Endothelial cell of umbilical vein (primary cell): ENCODE data around the gene MOCS2. TPM values are rescaled to one million over a fixed set of nuclear protein-coding genes. Genes with fewer than 3 reads are reported as not detected.

Experiments
- BruUV-seq: library from RNA; stranded (reverse); fragments of 400-500 nt; replicated peaks from 2 replicates; lab custom pipeline; 2021; lab: Mats Ljungman, UMichigan
- CTCF ChIA-PET: fragments of 300-600, 350-600 bp; sonication (Branson Sonifier 250); formaldehyde crosslinking; loops from one replicate; lab custom pipeline; 2021; ENCODE audit warnings: antibody characterized with exemption, inconsistent platforms; lab: Charles Lee
- POLR2A ChIA-PET: fragments of 300-600, 350-600 bp; sonication (Branson Sonifier 250); formaldehyde crosslinking; loops from one replicate; lab custom pipeline; 2021; ENCODE audit warnings: antibody characterized with exemption, inconsistent platforms; lab: Charles Lee
- DNase-seq: peaks from one replicate; pipeline ENCODE4 v3.0.0-alpha.2; 2011; ENCODE audit warnings: low read depth, low spot score
- FAIRE-seq: peaks from 2 replicates; lab custom pipeline; 2011; peaks lifted over from hg19 to GRCh38; lab: Jason Lieb, UNC
- H2AFZ ChIP-seq: 2 replicates; pipeline ENCODE4 v1.6.0; 2012; ENCODE audit warnings: low read depth, low read length, control low read depth, inconsistent platforms
- H3K27ac ChIP-seq: 2 replicates; pipeline ENCODE4 v1.5.1; 2011; ENCODE audit warnings: low read depth, mild to moderate bottlenecking, control low read depth, low read length, moderate library complexity; ENCODE audit not compliant: insufficient read depth
- H3K27me3 ChIP-seq, 2 experiments: 2 replicates each; pipeline versions ENCODE4 v1.6.0 to v1.6.1; 2011; ENCODE audit warnings: low read length in 2 of 2, mixed read lengths in 1 of 2; ENCODE audit not compliant: control insufficient read depth in 2 of 2, insufficient read depth in 2 of 2
- H3K36me3 ChIP-seq, 2 experiments: 2 replicates in 1 of 2; 3 replicates in 1 of 2; pipeline ENCODE4 v1.5.1; 2011; ENCODE audit warnings: low read length in 2 of 2, mild to moderate bottlenecking in 1 of 2, moderate library complexity in 1 of 2; ENCODE audit not compliant: control insufficient read depth in 2 of 2, insufficient read depth in 2 of 2; ENCODE audit errors: extremely low read depth in 1 of 2
- H3K4me1 ChIP-seq: 3 replicates; pipeline ENCODE4 v1.5.1; 2011; ENCODE audit warnings: mild to moderate bottlenecking, low read length; ENCODE audit not compliant: control insufficient read depth, insufficient read depth; ENCODE audit errors: extremely low read depth
- H3K4me2 ChIP-seq: 2 replicates; pipeline ENCODE4 v1.6.1; 2011; ENCODE audit warnings: low read length, control low read depth, mixed read lengths; ENCODE audit not compliant: insufficient read depth
- H3K4me3 ChIP-seq, 3 experiments: fragments of 200-600 bp in 1 of 3; sonication (generic), shearing (Covaris generic) in 1 of 3; replicated peaks in 1 of 3; 2 replicates each; pipeline ENCODE4 v1.5.1; 2011 to 2016; ENCODE audit warnings: control low read depth in 3 of 3, low read length in 3 of 3, mild to moderate bottlenecking in 2 of 3, inconsistent platforms in 1 of 3, low read depth in 1 of 3, moderate library complexity in 1 of 3; ENCODE audit not compliant: insufficient read depth in 1 of 3
- H3K79me2 ChIP-seq: 2 replicates; pipeline ENCODE4 v1.6.0; 2012; ENCODE audit warnings: low read length, inconsistent platforms; ENCODE audit not compliant: control insufficient read depth, insufficient read depth
- H3K9ac ChIP-seq: replicated peaks from 2 replicates; pipeline ENCODE3; 2011; ENCODE audit warnings: low read length, control low read depth; ENCODE audit not compliant: insufficient read depth; ENCODE audit errors: extremely low read depth
- H3K9me1 ChIP-seq: replicated peaks from 3 replicates; pipeline ENCODE4 v1.6.0; 2011; ENCODE audit warnings: mild to moderate bottlenecking, low read length; ENCODE audit not compliant: control insufficient read depth, insufficient read depth; ENCODE audit errors: extremely low read depth
- H3K9me3 ChIP-seq: replicated peaks from 2 replicates; pipeline ENCODE4 v1.5.1; 2012; ENCODE audit warnings: low read length, inconsistent platforms; ENCODE audit not compliant: control insufficient read depth, insufficient read depth
- H4K20me1 ChIP-seq: replicated peaks from 2 replicates; pipeline ENCODE3; 2011; ENCODE audit warnings: mild to moderate bottlenecking, low read length; ENCODE audit not compliant: control insufficient read depth, insufficient read depth; ENCODE audit errors: extremely low read depth
- CTCF ChIP-seq, 2 donors: IDR thresholded peaks; 1 replicate in 1 of 2; 2 replicates in 1 of 2; pipeline ENCODE4 v1.5.1; 2011; ENCODE audit warnings: low read length in 2 of 2, mild to moderate bottlenecking in 2 of 2, moderate library complexity in 2 of 2, control low read depth in 1 of 2, inconsistent platforms in 1 of 2, low read depth in 1 of 2; ENCODE audit not compliant: insufficient read depth in 1 of 2; ENCODE audit errors: extremely low read depth in 1 of 2
- EZH2 ChIP-seq: IDR thresholded peaks from 2 replicates; pipeline ENCODE4 v1.6.1; 2012; ENCODE audit warnings: borderline replicate concordance, low read depth, mild to moderate bottlenecking, moderate library complexity, low read length, inconsistent platforms; ENCODE audit not compliant: severe bottlenecking
- FOS ChIP-seq: IDR thresholded peaks from 2 replicates; pipeline ENCODE4 v1.6.1; 2011; ENCODE audit warnings: mild to moderate bottlenecking, low read length, moderate library complexity, borderline replicate concordance; ENCODE audit not compliant: insufficient read depth
- GATA2 ChIP-seq: IDR thresholded peaks from 2 replicates; pipeline ENCODE4 v1.7.0; 2011; ENCODE audit warnings: low read depth, mild to moderate bottlenecking, moderate library complexity, mixed read lengths, low read length; ENCODE audit not compliant: insufficient read length, insufficient read depth
- MAX ChIP-seq: IDR thresholded peaks from 2 replicates; pipeline ENCODE4 v1.6.1; 2011; ENCODE audit not compliant: insufficient read depth, insufficient read length
- MYC ChIP-seq: IDR thresholded peaks from one replicate; pipeline ENCODE4 v1.6.1; 2011; ENCODE audit warnings: mild to moderate bottlenecking, low read depth, low read length
- POLR2A ChIP-seq: IDR thresholded peaks from 2 replicates; pipeline ENCODE4 v1.6.1; 2012; ENCODE audit warnings: low read depth, mild to moderate bottlenecking, control low read depth, low read length
- POLR2AphosphoS5 ChIP-seq: IDR thresholded peaks from 2 replicates; pipeline ENCODE4 v1.6.1; 2012; ENCODE audit warnings: low read depth, mild to moderate bottlenecking, control low read depth, low read length, moderate library complexity; ENCODE audit not compliant: insufficient read depth
- dilution Hi-C: fragments of 300-500 bp; cut with MboI; formaldehyde crosslinking; loops from one replicate; pipeline ENCODE4 v1.15.0; 2019; ENCODE audit warnings: low sequenced_read_pairs; ENCODE audit not compliant: extremely low pct_ligation_motif_present
- intact Hi-C: fragments of 100-400 bp; cut with micrococcal nuclease; formaldehyde crosslinking; loops from one replicate; pipeline ENCODE4 v1.10.0; 2022
- polyA plus RNA-seq, 4 experiments: library from polyadenylated mRNA; depleted of rRNA in 3 of 4; stranded (reverse) in 3 of 4; unstranded in 1 of 4; fragments of >200 nt; gene quantifications; 2 replicates each; pipeline versions ENCODE4 v1.2.1 to v1.2.3, GENCODE V29; 2011 to 2012; ENCODE audit warnings: missing spikeins in 1 of 4
- total RNA-seq: library from RNA; stranded (reverse); gene quantifications from 2 replicates; pipeline ENCODE4 v1.2.3, GENCODE V29; 2021

Gene MOCS2
- total and polyA plus RNA-seq, 2 donors (not counting 3 experiments of a cell fraction or from before 2014, with no cell fraction given), result 14.3 to 31.5 TPM

GRCh38 chr5:53133020-53133419, 23.5 kb upstream of the MOCS2 start:
- POLR2A ChIA-PET, result no interaction called here
- BruUV-seq, result no TSS peak
- Histone ChIP-seq H4K20me1 (no peaks in the 10 kb centered on the region), H3K79me2 (no peaks in the 10 kb centered on the region), H3K4me3 (no peak overlapping the region), H3K9ac (no peak overlapping the region), H3K36me3 (no peaks in the 10 kb centered on the region), H3K27me3 (peaks cover 0 to 3% of the 10 kb centered on the region in 2 experiments), H3K27ac (no peak overlapping the region), H2AFZ (no peak overlapping the region), H3K4me2 (no peak overlapping the region), H3K9me3 (no peaks in the 10 kb centered on the region), H3K9me1 (no peaks in the 10 kb centered on the region), H3K4me1 (no peaks in the 10 kb centered on the region)
- TF ChIP-seq GATA2, result no peak
- no peak for TF ChIP-seq CTCF (IDR thresholded peaks at IDR 0.05; ENCODE audit: extremely low read depth in 1 of 2, insufficient read depth in 1 of 2, low read depth in 1 of 2, low read length in 2 of 2)
- no peak for TF ChIP-seq POLR2AphosphoS5
- no peak for TF ChIP-seq MAX
- TF ChIP-seq POLR2A, result no peak
- no peak for TF ChIP-seq EZH2
- no peak for TF ChIP-seq FOS
- TF ChIP-seq MYC, result no peak
- no peak for FAIRE-seq
- no peak for DNase-seq
- CTCF ChIA-PET, result interaction anchor here (0.8 to 1.2 kb wide), 3 partner anchors 10 to 53 kb away, joined by 3 to 4 read pairs (median 4); no protein-coding TSS in a partner anchor
- intact Hi-C loops (no loop called here), dilution Hi-C loops (no loop called here)
